HFFc6 (cell line): ENCODE results near the gene PTGDS. TPM values are rescaled to one million over a fixed set of nuclear protein-coding genes. Genes with fewer than 3 reads are reported as not detected.

Source experiments
- DNase-seq: peaks from one replicate; pipeline ENCODE4 v3.0.0-alpha.2; 2018
- H3K27ac Mint-ChIP-seq: 2 replicates; pipeline ENCODE4 v1.8.0; 2020; ENCODE audit warnings: mild to moderate bottlenecking, mixed read lengths
- H3K27me3 Mint-ChIP-seq: 2 replicates; pipeline ENCODE4 v1.8.0; 2021; ENCODE audit warnings: mild to moderate bottlenecking, moderate library complexity, mixed read lengths; ENCODE audit not compliant: insufficient read depth
- H3K36me3 Mint-ChIP-seq: 2 replicates; pipeline ENCODE4 v1.8.0; 2021; ENCODE audit warnings: low read depth, mixed read lengths
- H3K4me1 Mint-ChIP-seq: 2 replicates; pipeline ENCODE4 v1.8.0; 2020; ENCODE audit warnings: low read depth, mixed read lengths
- H3K4me3 Mint-ChIP-seq: 2 replicates; pipeline ENCODE4 v1.8.0; 2020; ENCODE audit warnings: mild to moderate bottlenecking, moderate library complexity, mixed read lengths
- H3K9me3 Mint-ChIP-seq: 2 replicates; pipeline ENCODE4 v1.8.0; 2020; ENCODE audit warnings: mild to moderate bottlenecking, mixed read lengths
- CTCF ChIP-seq: fragments of 200-600 bp; sonication (generic); IDR thresholded peaks from 2 replicates; pipeline ENCODE4 v1.5.0; 2021; ENCODE audit warnings: antibody characterized with exemption, mild to moderate bottlenecking
- total RNA-seq, 6 experiments: library from RNA; stranded (reverse); fragmentation: NEBNext Ultra II Directional; extraction: Animal tissue kit (Norgen Biotek cat#: 25700); gene quantifications; 2 replicates in 1 of 6; 3 replicates in 5 of 6; pipeline ENCODE4 v1.2.3, GENCODE V29; 2021

Gene PTGDS
- total RNA-seq, 6 experiments from 2014 or later = not detected

GRCh38 chr9:137022662-137023008, 45.3 kb downstream of the PTGDS start:
- Mint-ChIP-seq H3K4me1 (0 out of 2 replicates have a peak, but pooled peaks cover 5% of the 10 kb centered on the region), H3K9me3 (no peaks in the 10 kb centered on the region), H3K27ac (no peak overlapping the region), H3K36me3 (no peaks in the 10 kb centered on the region), H3K27me3 (peaks cover 3% of the 10 kb centered on the region), H3K4me3 (no peak overlapping the region)
- no peak for DNase-seq
- TF ChIP-seq CTCF = no peak

- no peak for DNase-seq
- no peak for TF ChIP-seq CTCF
- H3K27me3 Mint-ChIP-seq = peaks cover 3% of the 10 kb centered on the region
- no peak overlapping the region for H3K4me3 Mint-ChIP-seq
- no peak overlapping the region for H3K27ac Mint-ChIP-seq
- H3K4me1 Mint-ChIP-seq = 0 out of 2 replicates have a peak, but pooled peaks cover 5% of the 10 kb centered on the region
- no peaks in the 10 kb centered on the region for H3K36me3 Mint-ChIP-seq
- no peaks in the 10 kb centered on the region for H3K9me3 Mint-ChIP-seq
These were observed 45.9 kb downstream of the PTGDS start for GRCh38 chr9:137023157-137023556.

- DNase-seq = no peak
- no peak for TF ChIP-seq CTCF
- Mint-ChIP-seq H3K36me3 (no peaks in the 10 kb centered on the region), H3K9me3 (no peaks in the 10 kb centered on the region), H3K4me3 (no peak overlapping the region), H3K27me3 (peaks cover 3% of the 10 kb centered on the region), H3K27ac (no peak overlapping the region), H3K4me1 (0 out of 2 replicates have a peak, but pooled peaks cover 5% of the 10 kb centered on the region)
These were observed 46.3 kb downstream of the PTGDS start for GRCh38 chr9:137023583-137023991.

GRCh38 chr9:137025517-137025966, 48.2 kb downstream of the PTGDS start:
- no peak overlapping the region for H3K4me3 Mint-ChIP-seq
- H3K27me3 Mint-ChIP-seq = peaks cover 3% of the 10 kb centered on the region; the same call in 1 of the 2 replicates
- no peak for DNase-seq
- no peak overlapping the region for H3K27ac Mint-ChIP-seq
- H3K9me3 Mint-ChIP-seq = no peaks in the 10 kb centered on the region
- H3K4me1 Mint-ChIP-seq = 0 out of 2 replicates have a peak, but pooled peaks cover 5% of the 10 kb centered on the region
- TF ChIP-seq CTCF = no peak
- H3K36me3 Mint-ChIP-seq = no peaks in the 10 kb centered on the region

GRCh38 chr9:137026384-137026783, 49.1 kb downstream of the PTGDS start:
- Mint-ChIP-seq H3K9me3 (no peaks in the 10 kb centered on the region), H3K27ac (no peak overlapping the region), H3K27me3 (peaks cover 3% of the 10 kb centered on the region; the same call in 1 of the 2 replicates), H3K4me1 (0 out of 2 replicates have a peak, but pooled peaks cover 5% of the 10 kb centered on the region), H3K36me3 (no peaks in the 10 kb centered on the region), H3K4me3 (no peak overlapping the region)
- no peak for DNase-seq
- no peak for TF ChIP-seq CTCF

GRCh38 chr9:137026828-137027227, 49.5 kb downstream of the PTGDS start:
- Mint-ChIP-seq H3K27me3 (peaks cover 3% of the 10 kb centered on the region; the same call in 1 of the 2 replicates), H3K27ac (no peak overlapping the region), H3K4me3 (peak overlapping the region; percentile 86), H3K9me3 (no peaks in the 10 kb centered on the region), H3K36me3 (no peaks in the 10 kb centered on the region), H3K4me1 (0 out of 2 replicates have a peak, but pooled peaks cover 5% of the 10 kb centered on the region)
- no peak for TF ChIP-seq CTCF
- no peak for DNase-seq
